Measurements from ENCODE around the gene NUDT12.

Gene NUDT12

GRCh38 chr5:103590221-103590620, 27.6 kb upstream of the NUDT12 start:
- no peak for TF ChIP-seq CTCF (conservative IDR thresholded peaks at IDR 0.05; ENCODE audit: low read depth, low read length)
- no peak for DNase-seq (ENCODE audit: low read depth)
- no peak overlapping the region for H3K4me3 ChIP-seq (ENCODE audit: low read length)

- no peak for DNase-seq (ENCODE audit: low read depth)
- TF ChIP-seq CTCF (conservative IDR thresholded peaks at IDR 0.05; ENCODE audit: low read depth, low read length): no peak
Measured at GRCh38 chr5:103589776-103590175, 27.2 kb upstream of the NUDT12 start.

GRCh38 chr5:103589357-103589756, 26.8 kb upstream of the NUDT12 start:
- DNase-seq (ENCODE audit: low read depth): no peak
- H3K4me3 ChIP-seq (ENCODE audit: low read length): no peak overlapping the region
- TF ChIP-seq CTCF (conservative IDR thresholded peaks at IDR 0.05; ENCODE audit: low read depth, low read length): no peak

More at GRCh38 chr5:103589776-103590175, 27.2 kb upstream of the NUDT12 start:
- no peak overlapping the region for H3K4me3 ChIP-seq (ENCODE audit: low read length)

- peak; percentile 58 for TF ChIP-seq CTCF (conservative IDR thresholded peaks at IDR 0.05; ENCODE audit: low read depth, low read length)
- DNase-seq (ENCODE audit: low read depth): peak; percentile 36
- no peak overlapping the region for H3K4me3 ChIP-seq (ENCODE audit: low read length)
Measured at GRCh38 chr5:103587185-103587748, 24.7 kb upstream of the NUDT12 start.

- TF ChIP-seq CTCF (conservative IDR thresholded peaks at IDR 0.05; ENCODE audit: low read depth, low read length): peak; percentile 64
- DNase-seq (ENCODE audit: low read depth): no peak
- no peak overlapping the region for H3K4me3 ChIP-seq (ENCODE audit: low read length)
Measured at GRCh38 chr5:103582364-103582763, 19.8 kb upstream of the NUDT12 start.

- no peak overlapping the region for H3K4me3 ChIP-seq (ENCODE audit: low read length)
- no peak for DNase-seq (ENCODE audit: low read depth)
- no peak for TF ChIP-seq CTCF (conservative IDR thresholded peaks at IDR 0.05; ENCODE audit: low read depth, low read length)
Measured at GRCh38 chr5:103573411-103573810, 10.8 kb upstream of the NUDT12 start.

- no peak overlapping the region for H3K4me3 ChIP-seq (ENCODE audit: low read length)
- no peak for TF ChIP-seq CTCF (conservative IDR thresholded peaks at IDR 0.05; ENCODE audit: low read depth, low read length)
- DNase-seq (ENCODE audit: low read depth): no peak
Measured at GRCh38 chr5:103572454-103572853, 9.9 kb upstream of the NUDT12 start.
